ENCODE results near the gene EHMT1.

Gene EHMT1

DNA sequence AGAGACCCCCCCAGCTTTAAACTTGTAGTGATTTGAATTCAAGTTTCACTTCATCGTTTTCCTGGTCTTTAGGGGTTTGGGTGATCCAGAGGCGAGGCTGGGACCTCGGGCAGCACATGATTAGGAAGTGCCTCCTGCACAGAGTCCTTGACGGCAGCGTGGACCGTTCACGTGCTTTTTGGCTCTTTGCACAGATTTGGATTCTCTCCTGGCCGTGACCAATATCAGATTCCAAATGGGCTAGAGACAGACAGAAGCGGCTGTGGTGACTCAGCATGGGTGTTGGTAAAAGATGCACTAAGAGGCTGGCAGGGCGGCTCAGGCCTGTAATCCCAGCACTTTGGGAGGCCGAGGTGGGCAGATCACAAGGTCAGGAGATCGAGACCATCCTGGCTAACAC is 141.6 kb downstream of the EHMT1 start:
- peak overlapping the region; percentile 22 for H3K4me3 Mint-ChIP-seq
- no peaks in the 10 kb centered on the region for H3K27me3 Mint-ChIP-seq
- peak overlapping the region; percentile 83 to 93 for H3K27ac Mint-ChIP-seq
- peaks cover 57% of the 10 kb centered on the region for H3K4me1 Mint-ChIP-seq
- ATAC-seq (no peak), DNase-seq (no peak)
- H3K9me3 Mint-ChIP-seq, result peaks cover 1 to 4% of the 10 kb centered on the region in 2 donors

DNA sequence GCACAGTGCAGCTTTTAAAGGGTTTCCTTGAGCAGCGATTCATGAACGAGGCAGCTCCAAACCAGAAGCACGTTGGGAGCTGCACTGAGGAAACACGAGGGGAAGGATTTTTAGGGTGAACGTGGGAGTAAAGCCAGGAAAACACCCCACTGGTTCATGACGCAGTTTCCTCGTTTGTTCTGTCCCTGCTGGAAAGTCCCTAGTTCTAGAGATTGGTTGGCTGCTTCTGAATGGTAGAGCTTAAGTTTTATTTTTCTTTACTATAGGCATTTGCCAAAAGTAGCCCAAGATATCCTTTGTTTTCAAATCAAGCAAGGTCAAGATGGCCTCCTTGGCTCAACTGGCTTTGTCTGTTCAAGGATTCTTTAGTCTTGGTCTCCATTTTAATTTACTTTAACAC is 142.2 kb downstream of the EHMT1 start:
- peaks cover 62% of the 10 kb centered on the region for H3K4me1 Mint-ChIP-seq
- H3K4me3 Mint-ChIP-seq, result peak overlapping the region; percentile 22
- H3K9me3 Mint-ChIP-seq, result no peaks in the 10 kb centered on the region
- H3K27ac Mint-ChIP-seq, result peak overlapping the region; percentile 83 to 93
- ATAC-seq, result peak; percentile 57
- H3K27me3 Mint-ChIP-seq, result no peaks in the 10 kb centered on the region
- no peak for DNase-seq

DNA sequence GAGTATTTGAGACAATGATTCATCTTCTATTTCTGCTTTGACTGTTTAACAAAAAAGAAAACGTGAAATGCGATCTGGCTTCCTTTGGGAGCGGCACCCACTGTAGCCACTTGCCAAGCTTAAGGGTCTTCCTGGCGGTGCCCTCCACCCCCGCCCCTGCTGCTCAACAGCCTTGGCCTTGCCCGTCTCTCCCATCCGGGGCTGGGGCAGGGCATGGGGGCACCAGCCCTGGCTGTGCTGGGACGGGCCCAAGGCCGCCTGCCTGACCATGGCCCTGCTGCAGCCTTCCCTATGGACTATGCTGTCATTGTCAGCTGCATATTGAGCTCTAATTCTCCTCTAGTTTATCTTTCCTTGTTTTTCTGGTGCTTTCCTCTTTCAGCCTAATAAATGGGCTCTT is 143.0 kb downstream of the EHMT1 start:
- H3K27ac Mint-ChIP-seq, result peak overlapping the region; percentile 88 to 93
- H3K27me3 Mint-ChIP-seq, result no peaks in the 10 kb centered on the region
- DNase-seq (no peak), ATAC-seq (no peak)
- peak overlapping the region in 1 of 2 donors; percentile 55 for H3K4me3 Mint-ChIP-seq
- H3K4me1 Mint-ChIP-seq, result peaks cover 54% of the 10 kb centered on the region
- no peaks in the 10 kb centered on the region for H3K9me3 Mint-ChIP-seq

DNA sequence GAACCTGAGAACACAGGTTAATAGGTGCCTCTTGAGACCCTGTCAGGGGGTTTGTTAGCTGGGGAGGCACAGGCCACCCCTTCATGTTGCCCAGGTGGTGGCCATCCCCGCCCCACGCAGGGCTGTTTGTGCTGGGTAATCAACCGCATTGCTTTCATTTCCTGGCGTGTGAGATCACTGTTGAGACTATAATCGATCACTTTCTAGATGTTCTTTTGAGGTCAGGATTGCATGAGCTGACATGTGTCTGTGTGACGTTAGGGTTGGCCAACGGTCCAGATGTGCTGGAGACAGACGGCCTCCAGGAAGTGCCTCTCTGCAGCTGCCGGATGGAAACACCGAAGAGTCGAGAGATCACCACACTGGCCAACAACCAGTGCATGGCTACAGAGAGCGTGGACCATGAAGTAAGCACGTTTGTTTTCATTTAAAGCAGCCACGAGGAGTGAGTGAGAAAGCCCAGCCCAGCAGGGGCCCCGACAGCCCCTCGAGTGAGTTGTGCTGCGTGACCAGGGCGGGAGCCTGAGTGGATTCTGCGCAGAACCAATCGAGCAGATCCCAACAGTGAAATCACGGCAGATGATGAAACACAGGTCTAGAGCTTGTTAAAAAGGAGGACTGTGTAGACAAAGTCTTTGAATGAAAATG is 143.7 kb downstream of the EHMT1 start:
- H3K4me3 Mint-ChIP-seq, result no peak overlapping the region
- H3K27ac Mint-ChIP-seq, result peak overlapping the region; percentile 75 to 88
- DNase-seq (no peak), ATAC-seq (no peak)
- H3K9me3 Mint-ChIP-seq, result no peaks in the 10 kb centered on the region
- peaks cover 47% of the 10 kb centered on the region for H3K4me1 Mint-ChIP-seq
- no peaks in the 10 kb centered on the region for H3K27me3 Mint-ChIP-seq

DNA sequence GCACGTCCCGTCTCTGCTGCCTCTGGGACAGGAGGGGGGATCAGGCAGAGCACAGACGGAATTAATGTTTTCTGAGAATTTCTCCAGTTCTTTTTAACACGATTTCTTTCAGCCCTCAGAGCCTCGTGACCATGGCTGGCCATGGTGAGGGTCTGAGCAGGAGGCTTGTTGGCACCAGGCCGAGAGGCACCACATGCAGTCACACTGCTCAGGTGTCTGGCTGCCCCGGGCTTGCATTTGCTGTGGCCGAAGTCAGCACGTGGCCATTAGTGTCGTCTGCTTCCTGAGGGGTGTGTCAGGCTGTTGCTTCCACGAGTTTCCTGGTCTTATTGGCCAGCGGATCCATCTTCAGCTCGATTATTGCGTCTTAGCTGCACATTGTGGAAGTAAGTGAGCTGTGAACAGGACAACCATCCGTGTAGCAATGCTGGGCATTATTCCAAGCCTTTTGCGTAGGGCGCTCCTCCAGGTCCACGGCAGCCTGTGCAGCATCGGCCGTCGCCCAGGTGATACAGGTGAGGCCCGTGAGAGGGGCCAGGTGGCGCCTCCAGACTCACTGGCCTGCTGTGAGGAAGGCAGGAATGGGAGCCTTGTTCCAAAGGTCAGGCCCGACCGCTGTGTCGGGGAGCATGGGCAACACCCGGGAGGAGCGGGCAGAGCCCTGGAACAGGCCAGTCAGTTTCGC is 144.6 kb downstream of the EHMT1 start:
- H3K27me3 Mint-ChIP-seq, result no peaks in the 10 kb centered on the region
- ATAC-seq (no peak), DNase-seq (no peak)
- H3K4me3 Mint-ChIP-seq, result no peak overlapping the region
- peak overlapping the region; percentile 22 to 52 for H3K27ac Mint-ChIP-seq
- H3K9me3 Mint-ChIP-seq, result no peaks in the 10 kb centered on the region
- H3K4me1 Mint-ChIP-seq, result peaks cover 38% of the 10 kb centered on the region

DNA sequence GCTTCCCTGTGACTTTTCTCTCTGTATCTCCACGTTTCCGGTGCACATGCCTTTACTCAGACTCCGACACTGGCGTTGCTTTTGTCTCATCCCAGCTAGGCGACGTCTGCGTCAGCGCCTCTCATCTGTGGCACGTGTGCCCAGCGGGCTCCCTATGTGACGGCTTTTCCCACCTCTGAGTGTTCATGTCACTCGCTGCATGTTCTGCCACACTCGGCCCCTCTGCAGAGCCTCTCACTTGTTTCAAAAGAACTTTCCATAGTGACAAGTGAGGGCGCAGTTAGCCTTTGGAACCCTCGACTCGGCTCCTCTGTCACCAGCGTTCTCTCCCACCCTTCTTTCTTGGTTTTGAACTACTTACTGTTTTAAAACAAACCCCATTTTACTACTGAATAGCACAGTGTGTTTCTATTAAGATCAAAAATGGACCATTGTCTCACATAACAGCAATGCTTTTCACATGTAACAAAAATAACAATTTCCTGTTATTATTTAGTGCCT is 145.4 kb downstream of the EHMT1 start:
- ATAC-seq (no peak), DNase-seq (no peak)
- Mint-ChIP-seq H3K27ac (no peak overlapping the region), H3K27me3 (no peaks in the 10 kb centered on the region), H3K4me1 (peaks cover 34% of the 10 kb centered on the region), H3K4me3 (no peak overlapping the region), H3K9me3 (no peaks in the 10 kb centered on the region)

DNA sequence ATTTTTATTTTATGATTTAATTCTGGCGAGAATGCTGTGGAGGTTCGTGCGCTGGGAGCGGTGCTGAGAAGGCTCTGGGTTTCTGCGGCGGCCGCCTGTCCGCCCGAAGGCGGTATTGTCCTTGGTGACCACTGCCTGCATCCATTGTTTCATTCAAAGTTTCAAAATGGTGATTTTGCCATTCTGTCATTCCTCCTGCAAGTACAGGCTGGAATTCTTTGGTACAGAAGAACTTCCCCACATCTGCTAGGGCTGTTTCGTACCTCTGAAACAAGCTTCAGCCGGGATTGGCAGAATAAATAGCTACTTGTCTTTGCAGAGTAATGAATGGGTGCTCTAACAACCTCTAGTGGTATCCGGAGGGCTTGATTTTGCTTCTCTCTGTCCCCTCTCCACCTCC is 146.2 kb downstream of the EHMT1 start:
- Mint-ChIP-seq H3K9me3 (no peaks in the 10 kb centered on the region), H3K27ac (no peak overlapping the region), H3K4me1 (peaks cover 26% of the 10 kb centered on the region), H3K4me3 (no peak overlapping the region), H3K27me3 (no peaks in the 10 kb centered on the region)
- DNase-seq (no peak), ATAC-seq (no peak)

DNA sequence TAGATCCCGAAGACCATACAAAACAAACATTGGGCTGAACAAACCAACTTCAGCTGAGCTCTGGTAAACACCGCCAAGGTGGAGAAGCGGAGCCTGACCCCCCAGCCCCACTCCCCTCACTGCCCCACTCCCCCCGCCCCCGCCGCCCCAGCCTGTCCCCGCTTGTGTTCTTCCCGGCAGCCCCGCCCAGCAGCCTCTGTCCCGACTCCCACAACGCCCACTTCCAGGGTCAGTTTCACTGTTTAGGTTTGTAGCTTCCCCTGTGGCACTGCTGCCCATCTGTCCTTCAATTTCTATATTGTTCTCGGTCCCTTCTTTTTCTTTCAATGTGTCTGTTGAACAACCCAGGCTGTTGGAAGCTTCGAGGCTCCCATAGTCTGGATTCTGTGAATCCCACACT is 146.7 kb downstream of the EHMT1 start:
- no peak for DNase-seq
- no peaks in the 10 kb centered on the region for H3K27me3 Mint-ChIP-seq
- H3K9me3 Mint-ChIP-seq, result no peaks in the 10 kb centered on the region
- H3K4me1 Mint-ChIP-seq, result peaks cover 21% of the 10 kb centered on the region
- no peak for ATAC-seq
- H3K4me3 Mint-ChIP-seq, result no peak overlapping the region
- H3K27ac Mint-ChIP-seq, result no peak overlapping the region

DNA sequence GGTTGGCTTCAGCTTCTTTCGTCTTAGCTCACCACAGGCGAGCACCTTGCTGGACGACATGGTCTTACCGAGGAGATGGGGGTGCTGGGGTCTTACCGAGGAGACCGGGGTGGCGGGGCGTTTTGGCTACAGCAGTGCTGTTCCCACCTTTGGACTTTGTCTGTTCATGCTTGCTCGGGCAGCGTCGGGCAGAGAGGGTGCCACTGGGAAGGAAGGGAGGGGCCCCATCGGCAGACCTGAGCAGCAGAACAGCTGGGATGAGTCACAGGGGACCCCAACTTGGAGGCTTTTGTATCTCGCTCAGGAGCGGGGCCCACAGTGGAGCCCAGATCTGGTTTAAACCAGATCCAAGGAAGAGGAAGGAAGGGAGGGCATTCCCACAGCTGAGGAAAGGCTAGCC is 152.8 kb downstream of the EHMT1 start:
- no peak for DNase-seq
- H3K4me3 Mint-ChIP-seq, result no peak overlapping the region
- H3K9me3 Mint-ChIP-seq, result no peaks in the 10 kb centered on the region
- no peaks in the 10 kb centered on the region for H3K27me3 Mint-ChIP-seq
- peak overlapping the region in 1 of 2 donors; percentile 44 for H3K27ac Mint-ChIP-seq
- peaks cover 6% of the 10 kb centered on the region for H3K4me1 Mint-ChIP-seq
- ATAC-seq, result no peak

DNA sequence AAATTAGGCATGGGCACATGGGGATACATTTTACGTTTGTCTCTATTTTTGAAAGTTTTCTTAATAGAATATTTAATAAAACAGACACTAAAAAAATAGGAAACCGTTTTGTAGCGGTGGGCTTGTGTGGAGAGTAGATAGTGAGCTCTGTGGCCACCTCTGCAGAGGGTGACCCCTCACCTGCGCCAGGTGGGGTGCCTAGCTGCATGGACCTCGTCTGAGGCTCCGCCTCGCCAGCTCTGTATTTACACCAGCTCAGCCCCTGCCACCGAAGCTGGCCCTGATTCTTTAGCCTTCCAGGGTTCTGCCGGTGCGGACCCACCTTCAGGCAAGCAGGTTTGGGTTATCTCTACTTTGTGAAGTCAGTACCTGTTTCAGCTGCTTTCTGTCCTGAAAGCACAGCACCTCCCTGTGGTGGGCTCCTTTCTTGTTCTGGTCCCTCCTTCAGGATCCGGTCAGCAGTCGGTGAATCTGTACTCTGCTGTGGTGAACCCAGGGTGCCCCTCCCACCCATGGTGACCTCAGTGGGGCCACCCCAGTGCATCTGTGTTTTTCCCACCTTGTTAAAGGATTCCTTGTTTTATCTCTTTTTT is 153.6 kb downstream of the EHMT1 start:
- Mint-ChIP-seq H3K9me3 (no peaks in the 10 kb centered on the region), H3K27ac (no peak overlapping the region), H3K4me1 (peaks cover 6% of the 10 kb centered on the region), H3K4me3 (no peak overlapping the region), H3K27me3 (no peaks in the 10 kb centered on the region)
- DNase-seq, result no peak
- no peak for ATAC-seq

DNA sequence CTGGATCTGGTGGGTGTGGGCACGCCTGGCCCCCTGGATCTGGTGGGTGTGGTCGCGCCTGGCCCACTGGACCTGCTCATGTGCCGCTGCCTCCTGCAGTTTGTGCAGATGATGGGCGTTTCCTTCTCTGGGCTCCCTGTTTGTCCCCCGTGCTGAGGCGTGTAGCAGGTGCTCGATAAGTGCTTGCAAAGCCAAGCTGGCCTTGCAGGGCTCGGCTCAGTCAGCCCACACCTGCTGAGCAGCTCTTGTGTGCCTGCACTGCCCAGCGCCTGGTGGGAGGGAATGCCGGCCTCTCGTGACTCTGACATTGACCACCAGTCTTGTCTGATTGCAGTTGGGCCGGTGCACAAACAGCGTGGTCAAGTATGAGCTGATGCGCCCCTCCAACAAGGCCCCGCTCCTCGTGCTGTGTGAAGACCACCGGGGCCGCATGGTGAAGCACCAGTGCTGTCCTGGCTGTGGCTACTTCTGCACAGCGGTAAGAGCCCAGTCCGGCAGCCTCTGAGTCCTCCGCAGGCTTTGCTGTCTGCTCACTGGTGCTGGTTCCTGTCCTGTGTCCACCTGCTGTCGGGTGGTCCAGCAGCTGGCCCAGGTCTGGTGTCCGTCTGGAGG is 156.1 kb downstream of the EHMT1 start:
- H3K27me3 Mint-ChIP-seq, result no peaks in the 10 kb centered on the region
- H3K4me1 Mint-ChIP-seq, result peaks cover 6% of the 10 kb centered on the region
- DNase-seq (no peak), ATAC-seq (no peak)
- no peak overlapping the region for H3K27ac Mint-ChIP-seq
- no peaks in the 10 kb centered on the region for H3K9me3 Mint-ChIP-seq
- H3K4me3 Mint-ChIP-seq, result no peak overlapping the region

DNA sequence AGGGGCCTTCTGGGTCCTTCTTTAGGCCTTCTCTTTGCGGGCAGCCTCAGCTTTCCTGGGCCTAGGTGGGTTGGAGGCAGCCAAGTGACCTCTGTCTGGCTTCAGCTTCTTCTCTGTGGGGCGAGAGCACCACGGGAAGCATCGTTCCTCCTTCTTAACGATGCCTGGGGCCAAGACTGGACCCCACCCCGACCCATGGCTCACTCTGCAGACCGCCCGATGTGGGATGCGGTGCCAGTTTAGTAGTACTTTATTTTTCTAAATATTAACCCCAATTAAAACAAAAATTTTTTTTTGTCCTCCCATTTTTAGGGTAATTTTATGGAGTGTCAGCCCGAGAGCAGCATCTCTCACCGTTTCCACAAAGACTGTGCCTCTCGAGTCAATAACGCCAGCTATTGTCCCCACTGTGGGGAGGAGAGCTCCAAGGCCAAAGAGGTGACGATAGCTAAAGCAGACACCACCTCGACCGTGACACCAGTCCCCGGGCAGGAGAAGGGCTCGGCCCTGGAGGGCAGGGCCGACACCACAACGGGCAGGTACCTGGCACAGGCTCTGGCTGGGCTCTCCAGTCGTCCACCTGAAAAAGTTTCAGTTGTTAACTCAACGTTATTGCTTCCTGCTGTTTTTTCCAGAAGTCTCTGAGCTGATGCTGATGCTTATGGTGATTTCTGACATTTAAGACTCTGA is 157.6 kb downstream of the EHMT1 start:
- H3K27ac Mint-ChIP-seq, result peak overlapping the region; percentile 11 to 57
- no peak for DNase-seq
- H3K9me3 Mint-ChIP-seq, result no peaks in the 10 kb centered on the region
- no peak overlapping the region for H3K4me3 Mint-ChIP-seq
- peaks cover 6% of the 10 kb centered on the region for H3K4me1 Mint-ChIP-seq
- no peak for ATAC-seq
- no peaks in the 10 kb centered on the region for H3K27me3 Mint-ChIP-seq

DNA sequence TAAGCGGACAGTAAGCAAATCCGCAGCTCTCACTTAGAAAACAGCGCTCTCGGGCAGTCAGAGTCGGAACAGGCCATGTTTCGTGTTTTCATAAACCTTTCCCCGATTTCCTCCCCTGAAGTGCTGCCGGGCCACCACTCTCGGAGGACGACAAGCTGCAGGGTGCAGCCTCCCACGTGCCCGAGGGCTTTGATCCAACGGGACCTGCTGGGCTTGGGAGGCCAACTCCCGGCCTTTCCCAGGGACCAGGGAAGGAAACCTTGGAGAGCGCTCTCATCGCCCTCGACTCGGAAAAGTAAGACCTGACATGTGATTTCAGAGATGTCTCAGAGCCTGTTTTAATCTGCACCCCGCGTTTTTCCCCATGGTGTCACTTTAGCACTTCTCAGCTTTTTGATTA is 159.0 kb downstream of the EHMT1 start:
- Mint-ChIP-seq H3K27me3 (no peaks in the 10 kb centered on the region), H3K27ac (no peak overlapping the region), H3K4me3 (no peak overlapping the region), H3K9me3 (no peaks in the 10 kb centered on the region), H3K4me1 (peaks cover 3% of the 10 kb centered on the region)
- ATAC-seq (no peak), DNase-seq (no peak)

DNA sequence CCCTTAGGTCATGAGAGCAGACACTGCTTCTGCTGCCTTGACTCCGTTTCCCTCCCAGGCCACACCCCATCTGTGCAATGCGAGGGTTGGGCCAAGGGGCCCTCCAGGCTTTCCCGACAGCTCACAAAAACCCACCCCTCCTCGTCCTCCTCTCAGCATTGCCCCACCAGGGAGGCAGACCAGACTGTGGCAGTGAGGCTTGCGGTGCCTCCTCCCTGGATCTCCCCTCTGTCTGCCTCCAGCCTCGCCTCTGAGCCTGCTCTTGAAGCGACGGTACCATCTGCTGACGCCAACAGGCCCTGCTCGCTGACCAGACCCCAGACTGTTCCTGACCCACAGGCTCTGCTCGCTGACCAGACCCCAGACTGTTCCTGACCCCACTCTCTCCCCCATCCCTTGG is 159.5 kb downstream of the EHMT1 start:
- Mint-ChIP-seq H3K9me3 (no peaks in the 10 kb centered on the region), H3K4me1 (no peaks in the 10 kb centered on the region), H3K4me3 (no peak overlapping the region), H3K27me3 (no peaks in the 10 kb centered on the region), H3K27ac (peak overlapping the region in 1 of 2 donors; percentile 56)
- ATAC-seq (no peak), DNase-seq (no peak)

DNA sequence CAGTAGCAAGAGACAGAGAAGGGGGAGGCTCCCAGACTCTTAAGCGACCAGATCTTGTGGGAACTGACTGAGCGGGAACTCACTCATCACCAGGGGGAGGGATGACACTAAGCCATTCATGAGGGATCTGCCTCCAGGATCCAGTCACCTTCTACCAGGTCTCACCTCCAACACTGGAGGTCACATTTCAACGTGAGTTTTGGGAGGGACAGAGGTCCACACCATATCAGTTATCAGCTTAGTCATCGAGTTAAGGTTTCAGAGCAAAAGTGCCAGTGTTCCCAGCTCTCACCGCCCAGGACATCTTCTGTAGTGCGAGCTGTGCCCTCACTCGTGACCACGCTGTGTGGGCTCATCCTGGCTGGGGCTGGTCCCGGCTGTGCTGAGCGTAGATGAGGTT is 160.1 kb downstream of the EHMT1 start:
- Mint-ChIP-seq H3K27me3 (no peaks in the 10 kb centered on the region), H3K27ac (peak overlapping the region; percentile 75 to 85), H3K4me1 (no peaks in the 10 kb centered on the region), H3K9me3 (no peaks in the 10 kb centered on the region), H3K4me3 (no peak overlapping the region)
- DNase-seq, result no peak
- ATAC-seq, result no peak
